ENCODE data around the gene DUSP15. TPM values are rescaled to one million over a fixed set of nuclear protein-coding genes. Genes with fewer than 3 reads are reported as not detected.

The DUSP15 gene
- total RNA-seq, 1 donor from 2014 or later: 5.1 TPM

DNA sequence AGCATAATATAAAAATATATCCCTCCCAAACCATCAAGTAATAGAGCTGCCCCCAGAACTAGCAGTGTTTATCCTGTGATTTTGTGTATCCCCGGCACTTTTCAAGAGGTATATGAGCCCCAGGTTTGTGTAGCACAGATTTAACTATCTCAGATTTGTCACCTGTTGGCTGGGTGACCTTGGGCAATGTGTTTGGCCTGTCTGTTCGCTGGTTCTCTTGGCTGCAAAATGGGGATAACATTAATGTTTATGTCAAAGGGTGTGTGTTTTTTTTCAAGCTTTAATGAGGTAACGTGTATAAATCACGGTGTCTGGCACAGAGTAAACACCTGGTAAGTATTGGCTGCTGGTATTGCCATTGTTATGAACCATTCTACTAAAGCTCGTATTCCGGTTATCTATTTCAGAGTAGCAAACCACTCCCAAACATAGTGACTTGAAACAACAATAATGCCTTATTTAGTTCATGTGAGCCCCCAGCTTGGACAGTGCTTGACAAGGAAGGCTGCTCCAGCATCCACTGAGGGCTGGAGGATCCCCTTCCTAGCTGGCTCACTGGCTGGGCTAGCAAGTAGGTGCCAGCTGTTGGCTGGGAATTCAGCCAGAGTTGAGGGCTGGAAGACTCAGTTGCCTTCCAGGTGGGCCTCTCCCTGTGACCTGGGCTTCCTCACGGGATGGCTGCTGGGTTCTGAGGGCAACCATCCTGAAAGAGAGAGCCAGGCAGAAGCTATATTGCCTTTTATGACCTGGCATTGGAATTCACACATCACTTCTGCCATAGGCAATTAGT lies 45.4 kb upstream of the DUSP15 start:
- H3K27me3 ChIP-seq (ENCODE audit: low read depth): peaks cover 40% of the 10 kb centered on the region
- H3K27ac ChIP-seq (replicated peaks): no peak overlapping the region
- no peak for DNase-seq
- H3K36me3 ChIP-seq: no peaks in the 10 kb centered on the region
- no peaks in the 10 kb centered on the region for H3K4me1 ChIP-seq
- intact Hi-C loops (cut with micrococcal nuclease): no loop called here
- H3K9me3 ChIP-seq (replicated peaks): no peaks in the 10 kb centered on the region
- H3K4me3 ChIP-seq: no peak overlapping the region
- TF ChIP-seq, protein P1, sequence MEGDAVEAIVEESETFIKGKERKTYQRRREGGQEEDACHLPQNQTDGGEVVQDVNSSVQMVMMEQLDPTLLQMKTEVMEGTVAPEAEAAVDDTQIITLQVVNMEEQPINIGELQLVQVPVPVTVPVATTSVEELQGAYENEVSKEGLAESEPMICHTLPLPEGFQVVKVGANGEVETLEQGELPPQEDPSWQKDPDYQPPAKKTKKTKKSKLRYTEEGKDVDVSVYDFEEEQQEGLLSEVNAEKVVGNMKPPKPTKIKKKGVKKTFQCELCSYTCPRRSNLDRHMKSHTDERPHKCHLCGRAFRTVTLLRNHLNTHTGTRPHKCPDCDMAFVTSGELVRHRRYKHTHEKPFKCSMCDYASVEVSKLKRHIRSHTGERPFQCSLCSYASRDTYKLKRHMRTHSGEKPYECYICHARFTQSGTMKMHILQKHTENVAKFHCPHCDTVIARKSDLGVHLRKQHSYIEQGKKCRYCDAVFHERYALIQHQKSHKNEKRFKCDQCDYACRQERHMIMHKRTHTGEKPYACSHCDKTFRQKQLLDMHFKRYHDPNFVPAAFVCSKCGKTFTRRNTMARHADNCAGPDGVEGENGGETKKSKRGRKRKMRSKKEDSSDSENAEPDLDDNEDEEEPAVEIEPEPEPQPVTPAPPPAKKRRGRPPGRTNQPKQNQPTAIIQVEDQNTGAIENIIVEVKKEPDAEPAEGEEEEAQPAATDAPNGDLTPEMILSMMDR (IDR thresholded peaks at IDR 0.05; ENCODE audit: borderline replicate concordance): no peak

DNA sequence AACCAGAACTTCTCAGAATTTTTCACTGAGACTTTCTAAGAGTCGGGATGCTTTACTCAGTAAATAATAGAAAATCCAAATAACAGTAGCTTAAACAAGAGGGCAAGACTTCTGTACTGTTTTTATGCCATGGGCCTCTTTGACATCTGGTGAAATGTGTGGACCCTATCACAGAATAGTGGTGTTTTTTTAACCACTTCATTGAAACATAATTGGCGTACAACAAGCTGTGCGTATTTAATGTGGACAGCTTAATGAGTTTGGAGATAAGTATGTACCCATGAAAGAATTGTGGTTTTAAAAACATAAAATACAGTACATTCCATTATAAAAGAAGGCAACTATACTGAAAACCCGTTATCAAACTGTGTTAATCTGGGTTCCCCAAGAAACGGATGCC lies 43.8 kb upstream of the DUSP15 start:
- DNase-seq: no peak
- H3K36me3 ChIP-seq: no peaks in the 10 kb centered on the region
- H3K27me3 ChIP-seq (ENCODE audit: low read depth): peaks cover 24% of the 10 kb centered on the region
- intact Hi-C loops (cut with micrococcal nuclease): no loop called here
- no peak overlapping the region for H3K4me3 ChIP-seq
- no peaks in the 10 kb centered on the region for H3K9me3 ChIP-seq (replicated peaks)
- H3K27ac ChIP-seq (replicated peaks): no peak overlapping the region
- TF ChIP-seq, protein P1 (IDR thresholded peaks at IDR 0.05; ENCODE audit: borderline replicate concordance): no peak
- H3K4me1 ChIP-seq: no peaks in the 10 kb centered on the region

DNA sequence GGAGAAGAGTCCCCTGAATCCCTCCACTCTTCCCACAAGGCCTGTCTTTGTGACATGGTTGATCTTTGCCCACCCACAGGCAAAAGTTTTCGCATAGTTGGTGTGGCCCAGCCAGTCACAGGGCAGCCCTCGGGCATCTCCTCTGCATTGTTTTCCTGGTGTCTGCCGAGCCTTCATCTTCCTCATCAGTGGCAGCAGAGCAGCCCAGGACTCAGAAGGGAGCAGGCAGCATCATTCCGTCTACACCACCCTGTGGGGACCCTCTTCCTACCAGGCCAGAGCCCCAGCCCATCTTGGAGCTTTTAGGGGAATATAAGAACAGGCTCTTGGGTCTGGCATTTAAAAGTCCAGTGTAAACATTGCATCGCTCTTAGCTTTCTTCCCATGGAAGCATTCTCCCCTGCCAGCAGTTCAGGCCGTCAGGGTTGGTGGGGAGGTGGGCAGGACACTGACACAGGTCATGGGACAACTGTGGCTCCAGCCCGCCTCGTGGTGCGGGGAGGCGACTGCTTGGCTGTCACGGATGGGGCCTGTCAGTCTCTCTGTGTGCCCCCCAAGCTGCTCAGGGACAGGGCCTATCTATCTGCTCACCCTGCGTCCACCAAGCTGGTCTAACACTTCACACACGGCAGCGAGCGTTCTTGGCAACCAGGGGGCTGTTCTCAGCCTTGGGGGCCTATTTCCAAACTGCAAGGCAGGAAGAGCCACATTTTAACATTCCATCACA lies 43.3 kb upstream of the DUSP15 start:
- Histone ChIP-seq H3K27ac (replicated peaks) (no peak overlapping the region), H3K4me1 (no peaks in the 10 kb centered on the region), H3K9me3 (replicated peaks) (no peaks in the 10 kb centered on the region), H3K27me3 (ENCODE audit: low read depth) (peaks cover 19% of the 10 kb centered on the region), H3K36me3 (no peaks in the 10 kb centered on the region), H3K4me3 (no peak overlapping the region)
- TF ChIP-seq, protein P1 (IDR thresholded peaks at IDR 0.05; ENCODE audit: borderline replicate concordance): no peak
- DNase-seq: no peak
- intact Hi-C loops (cut with micrococcal nuclease): no loop called here

DNA sequence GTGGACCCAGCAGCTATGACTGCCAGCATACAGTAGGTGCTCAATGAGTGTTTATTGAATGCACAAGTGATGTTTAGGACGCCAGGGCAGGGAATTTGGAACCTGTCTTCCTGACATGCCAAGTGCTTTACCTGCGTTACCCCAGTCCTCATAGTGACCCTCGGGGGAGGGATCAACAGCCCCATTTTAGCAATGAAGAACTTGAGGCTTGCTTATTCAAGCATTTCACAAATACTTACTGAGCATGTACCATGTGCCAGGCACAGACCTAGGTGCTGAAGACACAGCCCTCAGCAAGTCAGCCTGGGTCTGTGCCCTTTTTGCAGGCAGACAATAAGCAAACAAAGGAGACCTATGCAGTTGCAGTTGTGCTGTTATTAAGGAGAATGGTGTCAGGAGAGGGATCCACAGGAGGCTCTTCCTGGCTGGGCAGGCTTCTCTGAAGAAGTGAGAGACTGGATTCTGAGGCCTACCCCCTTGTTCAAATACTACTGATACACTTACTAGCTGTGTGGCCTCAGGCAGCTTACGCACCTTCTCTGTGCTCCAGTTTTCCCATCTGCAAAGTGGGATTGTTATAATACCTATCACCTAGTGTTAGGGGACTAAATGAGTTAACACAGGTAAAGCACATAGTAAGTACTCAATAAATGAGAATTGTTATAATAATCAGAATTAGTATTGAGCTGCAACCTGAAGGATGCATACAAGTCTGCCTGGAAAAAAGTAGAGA lies 39.9 kb upstream of the DUSP15 start:
- no peak for DNase-seq
- intact Hi-C loops (cut with micrococcal nuclease): no loop called here
- TF ChIP-seq, protein P1 (IDR thresholded peaks at IDR 0.05; ENCODE audit: borderline replicate concordance): no peak
- Histone ChIP-seq H3K9me3 (replicated peaks) (no peaks in the 10 kb centered on the region), H3K4me1 (no peaks in the 10 kb centered on the region), H3K27me3 (ENCODE audit: low read depth) (peaks cover 6% of the 10 kb centered on the region), H3K36me3 (no peaks in the 10 kb centered on the region), H3K4me3 (no peak overlapping the region), H3K27ac (replicated peaks) (no peak overlapping the region)

DNA sequence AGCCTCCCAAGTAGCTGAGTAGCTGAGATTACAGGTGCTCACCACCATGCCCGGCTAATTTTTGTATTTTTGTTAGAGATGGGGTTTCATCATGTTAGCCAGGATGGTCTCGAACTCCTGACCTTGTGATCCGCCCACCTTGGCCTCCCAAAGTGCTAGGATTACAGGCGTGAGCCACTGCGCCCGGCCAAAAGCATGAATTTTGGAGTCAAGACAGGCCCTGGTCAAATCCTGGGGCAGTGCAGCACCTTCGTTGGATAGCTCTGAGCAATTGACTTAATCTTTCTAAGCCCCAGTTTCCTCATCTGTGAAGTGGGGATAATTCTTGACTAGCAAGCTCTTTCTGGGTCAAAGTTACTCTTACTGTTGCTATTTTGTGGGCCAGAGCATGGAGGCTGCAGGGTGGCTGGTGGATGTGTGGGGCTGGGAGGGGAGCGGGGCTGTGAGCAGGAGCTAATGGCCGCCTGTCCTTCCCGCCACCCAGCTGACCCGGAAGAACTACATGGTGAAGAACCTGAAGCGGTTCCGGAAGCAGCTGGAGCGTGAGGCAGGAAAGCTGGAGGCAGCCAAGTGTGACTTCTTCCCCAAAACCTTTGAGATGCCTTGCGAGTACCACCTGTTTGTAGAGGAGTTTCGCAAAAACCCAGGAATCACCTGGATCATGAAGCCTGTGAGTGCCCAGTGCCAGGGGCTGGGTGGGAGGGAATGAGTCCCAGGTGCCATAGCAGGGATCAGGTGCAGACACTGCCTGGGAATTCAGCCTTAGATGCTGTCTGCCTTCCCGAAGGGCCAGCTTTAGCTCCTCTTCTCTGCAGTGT lies 39.1 kb upstream of the DUSP15 start:
- no peaks in the 10 kb centered on the region for H3K9me3 ChIP-seq (replicated peaks)
- H3K4me1 ChIP-seq: no peaks in the 10 kb centered on the region
- no peak overlapping the region for H3K27ac ChIP-seq (replicated peaks)
- H3K27me3 ChIP-seq (ENCODE audit: low read depth): peaks cover 6% of the 10 kb centered on the region
- no peaks in the 10 kb centered on the region for H3K36me3 ChIP-seq
- DNase-seq: no peak
- TF ChIP-seq, protein P1 (IDR thresholded peaks at IDR 0.05; ENCODE audit: borderline replicate concordance): no peak
- intact Hi-C loops (cut with micrococcal nuclease): no loop called here
- H3K4me3 ChIP-seq: no peak overlapping the region

Measured in left ventricle myocardium inferior (tissue), 1 donor.